Sigmoid colon (tissue), 7 donors: ENCODE data around the gene TMEM14B. TPM values are rescaled to one million over a fixed set of nuclear protein-coding genes. Genes with fewer than 3 reads are reported as not detected.
A peak's percentile ranks its signal among the peaks of the same experiment; 100 is the strongest.

ENCODE experiments used
- DNase-seq: peaks from one replicate; pipeline ENCODE4 v3.0.0-alpha.2; 2019
- H3K27ac ChIP-seq, 4 donors: fragments of 200-600 bp; sonication (generic); one replicate each; pipeline ENCODE4 v1.5.1; 2016 to 2019; ENCODE audit warnings: mild to moderate bottlenecking in 1 of 4
- H3K27me3 ChIP-seq, 3 donors: fragments of 200-600 bp; sonication (generic); one replicate each; pipeline ENCODE4 v1.5.1; 2019; ENCODE audit warnings: mild to moderate bottlenecking in 1 of 3
- H3K36me3 ChIP-seq, 4 donors: fragments of 200-600 bp; sonication (generic); one replicate each; pipeline ENCODE4 v1.5.1; 2016 to 2019
- H3K4me1 ChIP-seq, 4 donors: fragments of 200-600 bp; sonication (generic); one replicate each; pipeline ENCODE4 v1.5.1; 2017 to 2019
- H3K4me3 ChIP-seq, 4 donors: fragments of 200-600 bp; sonication (generic); one replicate each; pipeline ENCODE4 v1.5.1; 2017 to 2019; ENCODE audit warnings: mild to moderate bottlenecking in 2 of 4, moderate library complexity in 1 of 4
- H3K9me3 ChIP-seq, 4 donors: fragments of 200-600 bp in 3 of 4; sonication (generic) in 3 of 4; one replicate each; pipeline versions ENCODE4 v1.5.1 to v1.6.1; 2013 to 2019
- CTCF ChIP-seq, 4 experiments: fragments of 450-650 bp in 3 of 4; fragments of 200-600 bp in 1 of 4; IDR thresholded peaks; one replicate each; pipeline ENCODE4 v1.5.1; 2016 to 2019; ENCODE audit warnings: antibody characterized with exemption in 4 of 4, mild to moderate bottlenecking in 3 of 4, moderate library complexity in 2 of 4
- EP300 ChIP-seq, 4 donors: sonication (generic); formaldehyde crosslinking; IDR thresholded peaks; one replicate each; pipeline ENCODE4 v1.6.1; 2017; ENCODE audit warnings: antibody characterized with exemption in 4 of 4
- POLR2A ChIP-seq, 2 donors: fragments of 450-650 bp; IDR thresholded peaks; one replicate each; pipeline ENCODE4 v1.6.1; 2016; ENCODE audit warnings: antibody characterized with exemption in 2 of 2, mild to moderate bottlenecking in 2 of 2, moderate library complexity in 2 of 2
- POLR2AphosphoS5 ChIP-seq, 4 donors: sonication (generic); formaldehyde crosslinking; IDR thresholded peaks; one replicate each; pipeline ENCODE4 v1.6.1; 2017; ENCODE audit warnings: antibody characterized with exemption in 4 of 4
- WGBS, 2 donors: extraction: QIAGEN DNeasy Blood & Tissue Kit; methylation state at CpG; one replicate each; pipeline ENCODE4 v1.1.7; 2013; 5-methylcytosine and 5-hydroxymethylcytosine counted together
- intact Hi-C: fragments of 100-400 bp; cut with DNase I; formaldehyde crosslinking; loops from one replicate; pipeline ENCODE4 v1.15.1; 2023
- polyA plus RNA-seq, 3 donors: library from polyadenylated mRNA; stranded (reverse); fragments of 200-250 nt; gene quantifications; one replicate each; pipeline ENCODE4 v1.2.3, GENCODE V29; 2013
- total RNA-seq, 4 donors: library from RNA; depleted of rRNA; stranded (reverse); fragments of >200 nt; gene quantifications; one replicate each; pipeline ENCODE4 v1.1.0, GENCODE V29; 2016
- donor health status: healthy with polysubstance abuse.
- donor health status: Bipolar disorder and iron deficiency.
- donor health status: healthy.

TMEM14B gene
- total RNA-seq (100 to 1,000 TPM in 2 of 4 donors, 10 to 100 TPM in 2; 51.5 to 124 (median 98.2) TPM), polyA plus RNA-seq (10 to 100 TPM; 55.7 to 97.3 (median 79.8) TPM)

- Histone ChIP-seq H3K4me1 (peaks cover 0 to 32% (median 27%) of the 10 kb centered on the region in 4 donors), H3K36me3 (peaks cover 0 to 30% (median 4%) of the 10 kb centered on the region in 4 donors), H3K9me3 (no peaks in the 10 kb centered on the region), H3K27ac (peak within 1 kb of the TSS; percentile 76 to 88 (median 79)), H3K4me3 (peak within 1 kb of the TSS; percentile 48 to 80 (median 59)), H3K27me3 (no peaks in the 10 kb centered on the region)
- WGBS, 2 donors: 1% methylated on average over 52 of the region's 52 CpGs
- intact Hi-C loops: loop anchor here (1.0 to 10.0 kb wide), 4 partner anchors 24 to 347 kb away; partner anchors contain the start of genes C6orf52, PAK1IP1, SMIM13 and TMEM14C
- peak; percentile 100 for DNase-seq
- TF ChIP-seq POLR2AphosphoS5 (IDR thresholded peaks at IDR 0.05) (peak; percentile 86 to 97 (median 94)), POLR2A (IDR thresholded peaks at IDR 0.05) (peak; percentile 61 to 79), CTCF (IDR thresholded peaks at IDR 0.05) (no peak), EP300 (IDR thresholded peaks at IDR 0.05) (peak in 1 of 4 donors; percentile 73)
Observed at GRCh38 chr6:10747251-10747972, at the start of gene TMEM14B. TSS of gene TMEM14B (plus strand) at chr6:10747805. CDS start at chr6:10749246, 1,441 bp downstream.

GRCh38 chr6:10713962-10714361 lies 33.6 kb upstream of the TMEM14B start:
- H3K27ac ChIP-seq: no peak overlapping the region
- intact Hi-C loops: no loop called here
- DNase-seq: no peak
- H3K27me3 ChIP-seq: no peaks in the 10 kb centered on the region
- WGBS, 2 donors: 88 to 91% methylated on average over 8 of the region's 8 CpGs
- H3K4me1 ChIP-seq: no peaks in the 10 kb centered on the region
- peaks cover 0 to 4% (median 0%) of the 10 kb centered on the region in 4 donors for H3K9me3 ChIP-seq
- H3K4me3 ChIP-seq: no peak overlapping the region
- peaks cover 0 to 14% (median 1%) of the 10 kb centered on the region in 4 donors for H3K36me3 ChIP-seq
- no peak for TF ChIP-seq EP300 (IDR thresholded peaks at IDR 0.05)

DNA sequence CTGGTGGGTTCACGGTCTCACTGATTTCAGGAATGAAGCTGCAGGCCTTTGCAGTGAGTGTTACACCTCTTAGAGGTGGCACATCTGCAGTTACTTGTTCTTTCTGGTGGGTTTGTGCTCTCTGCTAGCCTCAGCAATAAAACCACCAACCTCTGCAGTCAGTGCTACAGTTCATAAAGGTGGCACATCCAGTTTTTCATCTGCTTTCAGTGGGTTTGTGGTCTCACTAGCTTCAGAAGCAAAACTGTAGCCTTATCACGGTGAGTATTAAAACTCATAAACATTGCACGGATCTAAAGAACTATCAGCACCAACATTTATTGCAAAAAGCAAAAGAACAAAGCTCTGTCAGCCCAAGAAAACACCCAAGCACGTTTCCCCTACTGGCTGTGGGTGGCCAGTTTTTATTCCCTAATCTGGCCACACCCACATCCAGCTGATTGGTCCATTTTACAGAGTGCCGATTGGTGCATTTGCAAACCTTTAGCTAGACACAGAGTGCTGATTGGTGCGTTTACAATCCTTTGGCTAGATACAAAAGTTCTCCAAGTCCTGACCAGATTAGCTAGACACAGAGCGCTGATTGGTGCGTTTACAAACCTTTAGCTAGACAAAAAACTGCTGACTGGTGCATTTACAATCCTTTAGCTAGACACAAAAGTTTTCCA lies 28.2 kb upstream of the TMEM14B start:
- Histone ChIP-seq H3K27ac (peak overlapping the region; percentile 73 to 87 (median 77)), H3K4me3 (peak overlapping the region; percentile 29 to 60 (median 52)), H3K9me3 (peaks cover 0 to 4% (median 0%) of the 10 kb centered on the region in 4 donors), H3K4me1 (peaks cover 0 to 28% (median 13%) of the 10 kb centered on the region in 4 donors), H3K27me3 (no peaks in the 10 kb centered on the region), H3K36me3 (no peaks in the 10 kb centered on the region)
- WGBS, 2 donors: 64 to 72% methylated on average over 8 of the region's 8 CpGs
- TF ChIP-seq POLR2A (IDR thresholded peaks at IDR 0.05): no peak
- TF ChIP-seq POLR2AphosphoS5 (IDR thresholded peaks at IDR 0.05): no peak
- TF ChIP-seq EP300 (IDR thresholded peaks at IDR 0.05): no peak
- TF ChIP-seq CTCF (IDR thresholded peaks at IDR 0.05): no peak
- DNase-seq: no peak
- intact Hi-C loops: no loop called here

DNA sequence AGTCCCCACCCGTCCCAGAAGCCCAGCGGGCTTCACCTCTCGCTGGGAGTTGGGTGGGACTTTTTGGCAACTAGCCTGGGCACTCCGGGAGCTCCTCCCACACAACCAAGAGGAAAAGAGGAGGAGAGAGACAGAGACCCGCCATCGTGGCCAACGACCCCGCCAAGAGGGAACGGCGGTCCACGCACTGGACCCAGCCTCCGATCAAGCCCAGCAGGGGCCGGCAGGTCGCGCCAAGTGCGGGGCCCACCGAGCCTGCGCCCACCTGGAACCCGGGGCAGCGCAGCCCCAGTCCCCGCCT lies 27.7 kb upstream of the TMEM14B start:
- Histone ChIP-seq H3K9me3 (peaks cover 0 to 4% (median 0%) of the 10 kb centered on the region in 4 donors), H3K4me1 (peaks cover 0 to 32% (median 18%) of the 10 kb centered on the region in 4 donors), H3K27ac (peak overlapping the region; percentile 73 to 87 (median 77)), H3K4me3 (peak overlapping the region; percentile 29 to 60 (median 52)), H3K27me3 (no peaks in the 10 kb centered on the region), H3K36me3 (peaks cover 0 to under 1% (median 0%) of the 10 kb centered on the region in 4 donors)
- intact Hi-C loops: loop anchor here (10.0 kb wide), 1 partner anchor 115 kb away; no protein-coding TSS in a partner anchor
- no peak for TF ChIP-seq EP300 (IDR thresholded peaks at IDR 0.05)
- no peak for TF ChIP-seq POLR2A (IDR thresholded peaks at IDR 0.05)
- no peak for TF ChIP-seq POLR2AphosphoS5 (IDR thresholded peaks at IDR 0.05)
- no peak for TF ChIP-seq CTCF (IDR thresholded peaks at IDR 0.05)
- DNase-seq: no peak
- WGBS, 2 donors: 31 to 33% methylated on average over 21 of the region's 21 CpGs
